IPS-18c (cell line): Measurements from ENCODE around the gene PLXNA2.

Source experiments
- H3K4me3 ChIP-seq: 2 replicates; pipeline ENCODE4 v1.7.0; 2013; ENCODE audit warnings: low read depth, mild to moderate bottlenecking, low read length, moderate library complexity; ENCODE audit not compliant: insufficient read depth
- H3K9me3 ChIP-seq: one replicate; pipeline ENCODE4 v1.6.1; 2013; ENCODE audit warnings: mild to moderate bottlenecking, low read length, moderate library complexity; ENCODE audit not compliant: control insufficient read depth, insufficient read depth

PLXNA2 gene

GRCh38 chr1:208182880-208183645 lies 61.1 kb downstream of the PLXNA2 start:
- Histone ChIP-seq H3K4me3 (no peak overlapping the region), H3K9me3 (no peaks in the 10 kb centered on the region)

GRCh38 chr1:208181364-208181763 lies 62.8 kb downstream of the PLXNA2 start:
- Histone ChIP-seq H3K9me3 (no peaks in the 10 kb centered on the region), H3K4me3 (no peak overlapping the region)

GRCh38 chr1:208180421-208180820 lies 63.8 kb downstream of the PLXNA2 start:
- Histone ChIP-seq H3K4me3 (no peak overlapping the region), H3K9me3 (no peaks in the 10 kb centered on the region)

- Histone ChIP-seq H3K9me3 (no peaks in the 10 kb centered on the region), H3K4me3 (no peak overlapping the region)
Observed at GRCh38 chr1:208179961-208180409, 64.2 kb downstream of the PLXNA2 start.

GRCh38 chr1:208179263-208179816 lies 64.8 kb downstream of the PLXNA2 start:
- H3K9me3 ChIP-seq, result no peaks in the 10 kb centered on the region

GRCh38 chr1:208178091-208178529 lies 66.1 kb downstream of the PLXNA2 start:
- Histone ChIP-seq H3K4me3 (no peak overlapping the region), H3K9me3 (no peaks in the 10 kb centered on the region)

More at GRCh38 chr1:208179263-208179816, 64.8 kb downstream of the PLXNA2 start:
- H3K4me3 ChIP-seq, result no peak overlapping the region

- no peak overlapping the region for H3K4me3 ChIP-seq
Observed at GRCh38 chr1:208177656-208178055, 66.5 kb downstream of the PLXNA2 start.

GRCh38 chr1:208176649-208177048 lies 67.5 kb downstream of the PLXNA2 start:
- Histone ChIP-seq H3K9me3 (no peaks in the 10 kb centered on the region), H3K4me3 (no peak overlapping the region)

More at GRCh38 chr1:208177656-208178055, 66.5 kb downstream of the PLXNA2 start:
- no peaks in the 10 kb centered on the region for H3K9me3 ChIP-seq

GRCh38 chr1:208175508-208175895 lies 68.7 kb downstream of the PLXNA2 start:
- Histone ChIP-seq H3K9me3 (no peaks in the 10 kb centered on the region), H3K4me3 (no peak overlapping the region)

- Histone ChIP-seq H3K4me3 (no peak overlapping the region), H3K9me3 (no peaks in the 10 kb centered on the region)
Observed at GRCh38 chr1:208174731-208175507, 69.3 kb downstream of the PLXNA2 start.

- H3K4me3 ChIP-seq, result no peak overlapping the region
- H3K9me3 ChIP-seq, result no peaks in the 10 kb centered on the region
Observed at GRCh38 chr1:208174200-208174599, 70.0 kb downstream of the PLXNA2 start.

- Histone ChIP-seq H3K9me3 (no peaks in the 10 kb centered on the region), H3K4me3 (no peak overlapping the region)
Observed at GRCh38 chr1:208173749-208174148, 70.4 kb downstream of the PLXNA2 start.

- no peaks in the 10 kb centered on the region for H3K9me3 ChIP-seq
Observed at GRCh38 chr1:208172423-208173145, 71.6 kb downstream of the PLXNA2 start.

GRCh38 chr1:208171616-208172422 lies 72.4 kb downstream of the PLXNA2 start:
- H3K9me3 ChIP-seq, result no peaks in the 10 kb centered on the region
- H3K4me3 ChIP-seq, result no peak overlapping the region

More at GRCh38 chr1:208172423-208173145, 71.6 kb downstream of the PLXNA2 start:
- no peak overlapping the region for H3K4me3 ChIP-seq

- Histone ChIP-seq H3K4me3 (no peak overlapping the region), H3K9me3 (no peaks in the 10 kb centered on the region)
Observed at GRCh38 chr1:208170252-208170651, 73.9 kb downstream of the PLXNA2 start.

GRCh38 chr1:208169081-208169879 lies 74.9 kb downstream of the PLXNA2 start:
- H3K9me3 ChIP-seq, result no peaks in the 10 kb centered on the region

More at GRCh38 chr1:208169081-208169879, 74.9 kb downstream of the PLXNA2 start:
- no peak overlapping the region for H3K4me3 ChIP-seq
